K562 (cell line): ENCODE results near the gene NRXN3. TPM values are rescaled to one million over a fixed set of nuclear protein-coding genes. Genes with fewer than 3 reads are reported as not detected.
A peak's percentile ranks its signal among the peaks of the same experiment; 100 is the strongest.

ENCODE experiments used
- ATAC-seq: fragments of 200-7000 bp; cut with Tn5 transposase; 3 replicates; pipeline ENCODE4 v1.9.1; 2020; ENCODE audit warnings: moderate library complexity
- BruUV-seq: library from RNA; stranded (reverse); fragments of 400-500 nt; replicated peaks from 2 replicates; lab custom pipeline; 2021; lab: Mats Ljungman, UMichigan
- CTCF ChIA-PET: fragments of 300-600 bp; formaldehyde crosslinking; extraction: SDS; loops from one replicate; lab custom pipeline; 2021; ENCODE audit warnings: low intra/inter-chr PET ratio; lab: Yijun Ruan, JAX
- POLR2A ChIA-PET: fragments of 300-600, 350-650 bp; sonication (Branson Sonifier 250); formaldehyde crosslinking; extraction: SDS; loops from one replicate; lab custom pipeline; 2021; ENCODE audit warnings: antibody characterized with exemption, inconsistent platforms; lab: Yijun Ruan, JAX
- DNase-seq, 4 experiments: peaks; one replicate each; pipeline versions ENCODE4 v3.0.0 to v3.0.0-alpha.2; 2011 to 2018; ENCODE audit warnings: low spot score in 3 of 4, mixed read lengths in 3 of 4; ENCODE audit errors: extremely low read depth in 1 of 4
- FAIRE-seq: peaks from 2 replicates; lab custom pipeline; 2011; peaks lifted over from hg19 to GRCh38; lab: Jason Lieb, UNC
- H2AFZ ChIP-seq: 2 replicates; pipeline ENCODE4 v1.6.0; 2011; ENCODE audit warnings: low read depth, low read length, control low read depth, inconsistent platforms
- H3K27ac ChIP-seq: fragments of 200-600 bp; 3 replicates; pipeline ENCODE4 v1.8.0; 2011; ENCODE audit warnings: low read depth, mild to moderate bottlenecking, control low read depth, inconsistent platforms, low read length, moderate library complexity, mixed read lengths; ENCODE audit errors: extremely low read depth
- H3K27me3 ChIP-seq, 2 experiments: fragments of 300-600 bp in 1 of 2; 2 replicates in 1 of 2; 3 replicates in 1 of 2; pipeline versions ENCODE4 v1.6.0 to v1.8.0; 2011; ENCODE audit warnings: inconsistent platforms in 2 of 2, low read length in 2 of 2, mild to moderate bottlenecking in 1 of 2, mixed read lengths in 1 of 2, moderate library complexity in 1 of 2; ENCODE audit not compliant: control insufficient read depth in 2 of 2, insufficient read depth in 2 of 2
- H3K36me3 ChIP-seq: fragments of 300-600 bp; 3 replicates; pipeline ENCODE4 v1.8.0; 2011; ENCODE audit warnings: mild to moderate bottlenecking, low read length, inconsistent platforms; ENCODE audit not compliant: control insufficient read depth, insufficient read depth
- H3K4me1 ChIP-seq, 2 experiments: fragments of 200-600 bp in 1 of 2; replicated peaks in 1 of 2; 2 replicates in 1 of 2; 3 replicates in 1 of 2; pipeline versions ENCODE4 v1.5.1 to v1.8.0; 2011; ENCODE audit warnings: inconsistent platforms in 2 of 2, low read length in 2 of 2, mild to moderate bottlenecking in 1 of 2, mixed read lengths in 1 of 2, moderate library complexity in 1 of 2; ENCODE audit not compliant: control insufficient read depth in 2 of 2, insufficient read depth in 2 of 2
- H3K4me2 ChIP-seq: 2 replicates; pipeline ENCODE4 v1.6.1; 2011; ENCODE audit warnings: low read length, control low read depth, inconsistent platforms, mixed read lengths; ENCODE audit not compliant: insufficient read depth
- H3K4me3 ChIP-seq: fragments of 200-600 bp; sonication (generic), shearing (Covaris generic); 2 replicates; pipeline ENCODE4 v1.5.1; 2016; ENCODE audit warnings: control low read depth, inconsistent platforms
- H3K79me2 ChIP-seq: fragments of 200-600 bp; 3 replicates; pipeline ENCODE4 v1.8.0; 2011; ENCODE audit warnings: low read length, inconsistent platforms; ENCODE audit not compliant: control insufficient read depth, insufficient read depth
- H3K9ac ChIP-seq, 2 experiments: 2 replicates each; pipeline versions ENCODE4 v1.6.0 to v1.6.1; 2011; ENCODE audit warnings: low read depth in 2 of 2, low read length in 2 of 2, control low read depth in 1 of 2, inconsistent platforms in 1 of 2, mild to moderate bottlenecking in 1 of 2, mixed read lengths in 1 of 2; ENCODE audit not compliant: insufficient read depth in 1 of 2
- H3K9me1 ChIP-seq: one replicate; pipeline ENCODE4 v1.6.0; 2011; ENCODE audit warnings: inconsistent platforms, mild to moderate bottlenecking, low read length, moderate library complexity; ENCODE audit not compliant: control insufficient read depth, insufficient read depth
- H3K9me3 ChIP-seq: replicated peaks from 2 replicates; pipeline ENCODE4 v1.5.1; 2011; ENCODE audit warnings: low read depth, low read length, inconsistent platforms; ENCODE audit not compliant: control insufficient read depth, insufficient read depth
- H4K20me1 ChIP-seq: replicated peaks from 2 replicates; pipeline ENCODE4 v1.6.1; 2011; ENCODE audit warnings: low read length, inconsistent platforms, mixed read lengths; ENCODE audit not compliant: control insufficient read depth, insufficient read depth
- EHMT2 ChIP-seq: fragments of 450-650 bp; IDR thresholded peaks from 2 replicates; pipeline ENCODE4 v1.6.1; 2018; ENCODE audit warnings: antibody characterized with exemption
- MTF1 ChIP-seq: fragments of 250-450 bp; sonication (Bioruptor Pico); IDR thresholded peaks from 2 replicates; pipeline ENCODE4 v1.9.0; 2021; ENCODE audit warnings: moderate library complexity, mild to moderate bottlenecking, inconsistent platforms, borderline replicate concordance
- ZBTB1 ChIP-seq: sonication (generic); formaldehyde crosslinking; IDR thresholded peaks from 2 replicates; pipeline ENCODE4 v1.8.1; 2023; ENCODE audit warnings: missing genetic modification reagents, low read depth, mild to moderate bottlenecking, borderline replicate concordance
- ZHX1 ChIP-seq: fragments of 150-350 bp; conservative IDR thresholded peaks from 2 replicates; pipeline ENCODE4 v1.6.1; 2014; ENCODE audit warnings: low read length
- WGBS: fragments of 100-300 bp; shearing (Covaris generic); methylation state at CpG from one replicate; pipeline ENCODE4 v1.1.6; 2016; ENCODE audit warnings: low coverage, mixed read lengths; ENCODE audit not compliant: insufficient coverage; ENCODE audit errors: missing lambda C conversion rate; 5-methylcytosine and 5-hydroxymethylcytosine counted together
- in situ Hi-C: fragments of 300-500 bp; cut with MboI; formaldehyde crosslinking; loops from 4 replicates; pipeline ENCODE4 v1.15.0; 2018; ENCODE audit warnings: inconsistent platforms, mixed read lengths
- intact Hi-C: fragments of 100-400 bp; cut with micrococcal nuclease; formaldehyde crosslinking; loops from 2 replicates; pipeline ENCODE4 v1.14.2; 2022
- polyA plus RNA-seq, 8 experiments: library from polyadenylated mRNA; depleted of rRNA in 4 of 8; stranded (reverse) in 5 of 8; unstranded in 3 of 8; fragments of >200 nt; fragmentation: Nextera tagmentation in 2 of 8; fragmentation: Illumina TruSeq in 1 of 8; extraction: Ambion mirVana in 2 of 8; extraction: Trizol in 1 of 8; gene quantifications; 2 replicates each; pipeline versions ENCODE4 v1.2.1 to v1.2.3, GENCODE V29; 2011 to 2014; ENCODE audit warnings: inconsistent platforms in 1 of 8, missing spikeins in 1 of 8
- total RNA-seq, 7 experiments: library from RNA; depleted of rRNA in 6 of 7; stranded (reverse); fragments of >200 nt in 6 of 7; fragmentation: Illumina TruSeq in 2 of 7; extraction: Trizol in 2 of 7; gene quantifications; 2 replicates each; pipeline versions ENCODE4 v1.2.1 to v1.2.3, GENCODE V29; 2011 to 2021; ENCODE audit warnings: low replicate concordance in 1 of 7
- TF ChIP-seq, protein P1 (sequence below), 2 experiments: IDR thresholded peaks in 1 of 2; conservative IDR thresholded peaks in 1 of 2; 2 replicates each; pipeline ENCODE4 v1.6.1; 2016; ENCODE audit warnings: low read depth in 2 of 2, mild to moderate bottlenecking in 1 of 2, missing compliant biosample characterization in 1 of 2, missing genetic modification characterization in 1 of 2, moderate library complexity in 1 of 2

The NRXN3 gene
- total and polyA plus RNA-seq, 9 of the 15 experiments (the other 6 are each of a cell fraction or from before 2014, with no cell fraction given): 0.09 TPM; not detected in 8

DNA sequence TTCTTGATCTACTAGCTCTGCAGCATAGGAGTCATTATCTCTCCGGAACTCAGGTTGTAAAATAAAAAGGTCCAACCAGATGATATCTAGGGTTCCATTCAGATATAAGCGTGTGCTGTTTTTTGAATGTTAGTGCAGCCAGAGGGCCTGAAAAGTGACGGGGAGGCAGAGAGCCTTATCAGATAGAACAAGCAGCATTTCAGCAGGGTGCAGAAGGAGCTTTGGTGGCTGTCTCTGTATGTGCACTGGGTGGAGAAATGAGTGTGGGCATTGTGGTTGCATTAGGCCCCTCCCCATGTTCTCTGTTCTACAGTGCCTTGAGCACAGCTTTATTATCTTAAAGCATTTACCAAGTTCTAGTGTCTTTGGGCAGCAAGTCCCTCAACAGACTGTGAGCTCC, 275.1 kb downstream of the NRXN3 start (continued):
- TF ChIP-seq, protein P1, sequence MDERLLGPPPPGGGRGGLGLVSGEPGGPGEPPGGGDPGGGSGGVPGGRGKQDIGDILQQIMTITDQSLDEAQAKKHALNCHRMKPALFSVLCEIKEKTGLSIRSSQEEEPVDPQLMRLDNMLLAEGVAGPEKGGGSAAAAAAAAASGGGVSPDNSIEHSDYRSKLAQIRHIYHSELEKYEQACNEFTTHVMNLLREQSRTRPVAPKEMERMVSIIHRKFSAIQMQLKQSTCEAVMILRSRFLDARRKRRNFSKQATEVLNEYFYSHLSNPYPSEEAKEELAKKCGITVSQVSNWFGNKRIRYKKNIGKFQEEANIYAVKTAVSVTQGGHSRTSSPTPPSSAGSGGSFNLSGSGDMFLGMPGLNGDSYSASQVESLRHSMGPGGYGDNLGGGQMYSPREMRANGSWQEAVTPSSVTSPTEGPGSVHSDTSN (CRISPR knock-in tag; IDR thresholded peaks at IDR 0.05; ENCODE audit: low read depth): no peak
- TF ChIP-seq, protein P1 (tag; conservative IDR thresholded peaks at IDR 0.05; ENCODE audit: low read depth): no peak
- TF ChIP-seq ZBTB1 (CRISPR knock-in tag): no peak
- no peak for TF ChIP-seq ZHX1

GRCh38 chr14:78446807-78447206, 276.6 kb downstream of the NRXN3 start:
- ChIA-PET CTCF (no interaction called here), POLR2A (no interaction called here)
- in situ Hi-C loops: no loop called here
- H4K20me1 ChIP-seq: no peaks in the 10 kb centered on the region
- H2AFZ ChIP-seq: no peak overlapping the region
- H3K27ac ChIP-seq: no peak overlapping the region
- WGBS: 7% methylated on average over 3 of the region's 3 CpGs
- no peaks in the 10 kb centered on the region for H3K27me3 ChIP-seq
- no peak overlapping the region for H3K4me2 ChIP-seq
- FAIRE-seq (no peak), ATAC-seq (no peak), DNase-seq (peak in 1 of 4 experiments; percentile 1)
- H3K9ac ChIP-seq: no peak overlapping the region
- intact Hi-C loops: loop anchor here (5.0 to 10.0 kb wide), 2 partner anchors 148 to 390 kb away; no protein-coding TSS in a partner anchor
- H3K9me3 ChIP-seq: no peaks in the 10 kb centered on the region
- no peaks in the 10 kb centered on the region for H3K4me1 ChIP-seq
- no peak overlapping the region for H3K4me3 ChIP-seq
- H3K9me1 ChIP-seq: no peaks in the 10 kb centered on the region
- no peaks in the 10 kb centered on the region for H3K79me2 ChIP-seq
- no peaks in the 10 kb centered on the region for H3K36me3 ChIP-seq
- BruUV-seq: no TSS peak
- TF ChIP-seq EHMT2: peak; percentile 78
- no peak for TF ChIP-seq MTF1 (CRISPR knock-in tag)
